KMS-11 (cell line): ENCODE measurements around the gene CLCN5.
A peak's percentile ranks its signal among the peaks of the same experiment; 100 is the strongest.

Experiments
- H2AFZ ChIP-seq: fragments of 200-600 bp; sonication (generic); 2 replicates; pipeline ENCODE4 v1.6.1; 2016; ENCODE audit warnings: antibody characterized with exemption, mixed run types, low read depth
- H3K27ac ChIP-seq: fragments of 200-600 bp; sonication (generic); 2 replicates; pipeline ENCODE4 v1.6.1; 2016; ENCODE audit warnings: mild to moderate bottlenecking, mixed run types
- H3K27me3 ChIP-seq: fragments of 200-600 bp; sonication (generic); 2 replicates; pipeline ENCODE4 v1.6.1; 2017; ENCODE audit warnings: mild to moderate bottlenecking, low read depth, mixed run types, moderate library complexity; ENCODE audit not compliant: insufficient read depth
- H3K36me3 ChIP-seq: fragments of 200-600 bp; sonication (generic); 2 replicates; pipeline ENCODE4 v1.6.1; 2017; ENCODE audit warnings: mild to moderate bottlenecking, mixed run types; ENCODE audit not compliant: insufficient read depth
- H3K4me1 ChIP-seq: fragments of 200-600 bp; sonication (generic); 2 replicates; pipeline ENCODE4 v1.6.1; 2016; ENCODE audit warnings: mild to moderate bottlenecking, low read depth, mixed run types; ENCODE audit not compliant: poor library complexity, severe bottlenecking
- H3K4me2 ChIP-seq: fragments of 200-600 bp; sonication (generic); 2 replicates; pipeline ENCODE4 v1.7.0; 2016; ENCODE audit warnings: mild to moderate bottlenecking, mixed run types
- H3K4me3 ChIP-seq: fragments of 200-600 bp; sonication (generic); IDR thresholded peaks from 2 replicates; pipeline ENCODE4 v1.6.1; 2017; ENCODE audit warnings: low read depth, low read length, mixed read lengths; ENCODE audit not compliant: insufficient read depth
- H3K79me2 ChIP-seq: fragments of 200-600 bp; sonication (generic); 2 replicates; pipeline ENCODE4 v1.6.1; 2016; ENCODE audit warnings: low read depth, mixed run types; ENCODE audit not compliant: insufficient read depth
- H3K9ac ChIP-seq: fragments of 200-600 bp; sonication (generic); 2 replicates; pipeline ENCODE4 v1.6.1; 2016; ENCODE audit warnings: mild to moderate bottlenecking, mixed run types
- H4K20me1 ChIP-seq: fragments of 200-600 bp; sonication (generic); 2 replicates; pipeline ENCODE4 v1.6.1; 2016; ENCODE audit warnings: mild to moderate bottlenecking, mixed run types; ENCODE audit not compliant: insufficient read depth
- TF ChIP-seq, protein P1 (sequence below): fragments of 200-600 bp; sonication (generic); conservative IDR thresholded peaks from 2 replicates; pipeline ENCODE4 v1.6.1; 2017; ENCODE audit warnings: low read depth, mild to moderate bottlenecking, antibody characterized with exemption, low read length, moderate library complexity, mixed read lengths

Gene CLCN5

GRCh38 chrX:49922291-49923241 lies at the start of gene CLCN5:
TSS of gene CLCN5 (plus strand) at chrX:49922596. CDS start at chrX:49925299, 2,703 bp downstream.
- Histone ChIP-seq H3K36me3 (no peaks in the 10 kb centered on the region), H3K4me2 (peak within 1 kb of the TSS; percentile 63), H3K4me1 (peaks cover 3% of the 10 kb centered on the region), H3K9ac (peak within 1 kb of the TSS; percentile 58; the same call in 1 of the 2 replicates), H3K79me2 (no peaks in the 10 kb centered on the region), H3K4me3 (no peak within 1 kb of the TSS), H3K27me3 (no peaks in the 10 kb centered on the region), H3K27ac (no peak within 1 kb of the TSS), H2AFZ (peak within 1 kb of the TSS; percentile 71), H4K20me1 (no peaks in the 10 kb centered on the region)
- TF ChIP-seq, protein P1, sequence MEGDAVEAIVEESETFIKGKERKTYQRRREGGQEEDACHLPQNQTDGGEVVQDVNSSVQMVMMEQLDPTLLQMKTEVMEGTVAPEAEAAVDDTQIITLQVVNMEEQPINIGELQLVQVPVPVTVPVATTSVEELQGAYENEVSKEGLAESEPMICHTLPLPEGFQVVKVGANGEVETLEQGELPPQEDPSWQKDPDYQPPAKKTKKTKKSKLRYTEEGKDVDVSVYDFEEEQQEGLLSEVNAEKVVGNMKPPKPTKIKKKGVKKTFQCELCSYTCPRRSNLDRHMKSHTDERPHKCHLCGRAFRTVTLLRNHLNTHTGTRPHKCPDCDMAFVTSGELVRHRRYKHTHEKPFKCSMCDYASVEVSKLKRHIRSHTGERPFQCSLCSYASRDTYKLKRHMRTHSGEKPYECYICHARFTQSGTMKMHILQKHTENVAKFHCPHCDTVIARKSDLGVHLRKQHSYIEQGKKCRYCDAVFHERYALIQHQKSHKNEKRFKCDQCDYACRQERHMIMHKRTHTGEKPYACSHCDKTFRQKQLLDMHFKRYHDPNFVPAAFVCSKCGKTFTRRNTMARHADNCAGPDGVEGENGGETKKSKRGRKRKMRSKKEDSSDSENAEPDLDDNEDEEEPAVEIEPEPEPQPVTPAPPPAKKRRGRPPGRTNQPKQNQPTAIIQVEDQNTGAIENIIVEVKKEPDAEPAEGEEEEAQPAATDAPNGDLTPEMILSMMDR: no peak

GRCh38 chrX:49876750-49877149 lies 45.6 kb upstream of the CLCN5 start:
- H3K79me2 ChIP-seq: no peaks in the 10 kb centered on the region
- H3K36me3 ChIP-seq: no peaks in the 10 kb centered on the region
- H4K20me1 ChIP-seq: no peaks in the 10 kb centered on the region
- no peak overlapping the region for H3K4me3 ChIP-seq
- TF ChIP-seq, protein P1: peak; percentile 68
- no peak overlapping the region for H3K9ac ChIP-seq
- H2AFZ ChIP-seq: no peak overlapping the region
- no peaks in the 10 kb centered on the region for H3K27me3 ChIP-seq
- peaks cover 10% of the 10 kb centered on the region for H3K4me1 ChIP-seq
- H3K27ac ChIP-seq: no peak overlapping the region
- H3K4me2 ChIP-seq: no peak overlapping the region

DNA sequence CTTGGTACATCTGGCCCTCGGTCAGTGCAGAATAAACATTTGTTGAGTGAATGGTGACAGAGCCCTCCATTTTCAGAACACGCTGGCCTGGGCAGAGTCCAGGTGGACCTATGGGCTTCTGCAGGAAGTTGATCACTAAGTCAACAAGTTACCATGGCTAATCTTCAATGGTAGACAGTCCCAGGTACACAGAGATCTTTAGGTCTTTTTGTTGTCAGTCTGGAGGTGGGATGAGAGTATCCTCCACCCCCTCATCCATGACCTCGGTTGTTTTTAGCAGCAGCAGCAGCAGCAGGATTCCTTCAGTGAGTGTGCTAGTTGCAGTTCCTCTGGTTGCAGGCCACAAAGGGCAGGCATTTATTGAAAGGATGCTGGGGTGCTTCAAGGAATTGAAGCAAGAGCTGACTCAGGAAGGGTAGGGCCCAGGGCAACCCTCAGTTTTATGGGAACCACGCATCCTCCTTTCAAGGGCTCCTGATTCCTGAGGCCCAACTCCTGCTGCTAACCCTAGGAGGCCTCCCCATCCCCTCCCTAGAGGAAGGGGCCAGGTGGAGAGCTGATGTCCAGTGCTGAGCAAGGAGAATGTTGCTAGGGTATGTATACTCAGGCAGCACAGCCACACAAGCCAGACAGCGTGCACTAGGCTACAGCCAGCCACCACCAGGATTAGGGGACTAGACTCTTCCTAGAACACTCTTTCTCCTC lies 44.8 kb upstream of the CLCN5 start:
- TF ChIP-seq, protein P1: no peak
- H3K79me2 ChIP-seq: no peaks in the 10 kb centered on the region

GRCh38 chrX:49878128-49878833 lies 44.1 kb upstream of the CLCN5 start:
- Histone ChIP-seq H3K4me1 (peaks cover 10% of the 10 kb centered on the region), H4K20me1 (no peaks in the 10 kb centered on the region), H3K9ac (no peak overlapping the region), H3K4me3 (no peak overlapping the region), H3K36me3 (no peaks in the 10 kb centered on the region), H3K4me2 (no peak overlapping the region), H3K27ac (no peak overlapping the region), H3K27me3 (no peaks in the 10 kb centered on the region), H2AFZ (no peak overlapping the region; the same call in 1 of the 2 replicates), H3K79me2 (no peaks in the 10 kb centered on the region)
- TF ChIP-seq, protein P1: no peak

More for the DNA sequence above, 44.8 kb upstream of the CLCN5 start:
- H3K4me2 ChIP-seq: no peak overlapping the region
- peaks cover 10% of the 10 kb centered on the region for H3K4me1 ChIP-seq
- no peak overlapping the region for H3K4me3 ChIP-seq
- H3K27me3 ChIP-seq: no peaks in the 10 kb centered on the region
- H3K9ac ChIP-seq: no peak overlapping the region
- no peak overlapping the region for H2AFZ ChIP-seq
- H4K20me1 ChIP-seq: no peaks in the 10 kb centered on the region
- no peak overlapping the region for H3K27ac ChIP-seq
- no peaks in the 10 kb centered on the region for H3K36me3 ChIP-seq
